K562 (cell line): ENCODE data around the gene CEBPZ. TPM values are rescaled to one million over a fixed set of nuclear protein-coding genes. Genes with fewer than 3 reads are reported as not detected.

Source experiments
- CREM ChIP-seq: IDR thresholded peaks from 2 replicates; pipeline ENCODE4 v1.6.1; 2014; ENCODE audit warnings: antibody characterized with exemption, low read depth
- FOXK1 ChIP-seq: sonication (generic); formaldehyde crosslinking; IDR thresholded peaks from 2 replicates; pipeline ENCODE4 v1.8.0; 2022; ENCODE audit warnings: missing genetic modification reagents, mild to moderate bottlenecking, borderline replicate concordance
- HCFC1 ChIP-seq: IDR thresholded peaks from 2 replicates; pipeline ENCODE4 v1.6.1; 2012; ENCODE audit warnings: low read depth, low read length, improper control_type of control experiment
- MYNN ChIP-seq, 2 experiments: sonication (generic); formaldehyde crosslinking in 1 of 2; IDR thresholded peaks; 2 replicates each; pipeline versions ENCODE4 v1.5.0 to v1.6.1; 2016 to 2020; ENCODE audit warnings: antibody characterized with exemption in 1 of 2, missing genetic modification reagents in 1 of 2
- POLR2A ChIP-seq: fragments of 450-650 bp; conservative IDR thresholded peaks from 2 replicates; pipeline ENCODE4 v1.6.1; 2016
- PPARD ChIP-seq: fragments of 250-450 bp; sonication (Bioruptor Pico); IDR thresholded peaks from 2 replicates; pipeline ENCODE4 v1.8.0; 2022; ENCODE audit warnings: inconsistent platforms, mild to moderate bottlenecking, moderate library complexity
- RBFOX2 ChIP-seq: fragments of 200-400 bp; formaldehyde crosslinking; IDR thresholded peaks from 2 replicates; pipeline ENCODE4 v1.6.1; 2017; ENCODE audit warnings: low read depth, mild to moderate bottlenecking, low read length, moderate library complexity
- SP2 ChIP-seq: IDR thresholded peaks from 2 replicates; pipeline ENCODE4 v1.6.1; 2011; ENCODE audit warnings: mild to moderate bottlenecking, low read depth, low read length, moderate library complexity; ENCODE audit not compliant: poor library complexity, severe bottlenecking; ENCODE audit errors: extremely low read depth
- TAF1 ChIP-seq: IDR thresholded peaks from 2 replicates; pipeline ENCODE4 v1.6.1; 2011; ENCODE audit warnings: mild to moderate bottlenecking, low read length, moderate library complexity; ENCODE audit not compliant: insufficient read depth, control insufficient read depth, severe bottlenecking; ENCODE audit errors: extremely low read depth
- TAF7 ChIP-seq: fragments of 450-650 bp; IDR thresholded peaks from 2 replicates; pipeline ENCODE4 v1.6.1; 2016; ENCODE audit warnings: missing genetic modification characterization, missing compliant biosample characterization
- polyA plus RNA-seq, 8 experiments: library from polyadenylated mRNA; depleted of rRNA in 4 of 8; stranded (reverse) in 5 of 8; unstranded in 3 of 8; fragments of >200 nt; fragmentation: Nextera tagmentation in 2 of 8; fragmentation: Illumina TruSeq in 1 of 8; extraction: Ambion mirVana in 2 of 8; extraction: Trizol in 1 of 8; gene quantifications; 2 replicates each; pipeline versions ENCODE4 v1.2.1 to v1.2.3, GENCODE V29; 2011 to 2014; ENCODE audit warnings: inconsistent platforms in 1 of 8, missing spikeins in 1 of 8
- total RNA-seq, 7 experiments: library from RNA; depleted of rRNA in 6 of 7; stranded (reverse); fragments of >200 nt in 6 of 7; fragmentation: Illumina TruSeq in 2 of 7; extraction: Trizol in 2 of 7; gene quantifications; 2 replicates each; pipeline versions ENCODE4 v1.2.1 to v1.2.3, GENCODE V29; 2011 to 2021; ENCODE audit warnings: low replicate concordance in 1 of 7
- TF ChIP-seq, protein P1 (sequence below): fragments of 450-650 bp; IDR thresholded peaks from 2 replicates; pipeline ENCODE4 v1.6.1; 2016; ENCODE audit warnings: borderline replicate concordance
- TF ChIP-seq, protein P2 (sequence below): sonication (generic); formaldehyde crosslinking; IDR thresholded peaks from 2 replicates; pipeline ENCODE4 v1.8.0; 2023; ENCODE audit warnings: mild to moderate bottlenecking, missing genetic modification reagents
- TF ChIP-seq, protein P3 (sequence below): sonication (generic); formaldehyde crosslinking; IDR thresholded peaks from 2 replicates; pipeline ENCODE4 v1.8.0; 2022; ENCODE audit warnings: mild to moderate bottlenecking, missing genetic modification reagents

Gene CEBPZ
- total and polyA plus RNA-seq, 9 of the 15 experiments (the other 6 are each of a cell fraction or from before 2014, with no cell fraction given) = 49.7 to 160 (median 82.8) TPM

DNA sequence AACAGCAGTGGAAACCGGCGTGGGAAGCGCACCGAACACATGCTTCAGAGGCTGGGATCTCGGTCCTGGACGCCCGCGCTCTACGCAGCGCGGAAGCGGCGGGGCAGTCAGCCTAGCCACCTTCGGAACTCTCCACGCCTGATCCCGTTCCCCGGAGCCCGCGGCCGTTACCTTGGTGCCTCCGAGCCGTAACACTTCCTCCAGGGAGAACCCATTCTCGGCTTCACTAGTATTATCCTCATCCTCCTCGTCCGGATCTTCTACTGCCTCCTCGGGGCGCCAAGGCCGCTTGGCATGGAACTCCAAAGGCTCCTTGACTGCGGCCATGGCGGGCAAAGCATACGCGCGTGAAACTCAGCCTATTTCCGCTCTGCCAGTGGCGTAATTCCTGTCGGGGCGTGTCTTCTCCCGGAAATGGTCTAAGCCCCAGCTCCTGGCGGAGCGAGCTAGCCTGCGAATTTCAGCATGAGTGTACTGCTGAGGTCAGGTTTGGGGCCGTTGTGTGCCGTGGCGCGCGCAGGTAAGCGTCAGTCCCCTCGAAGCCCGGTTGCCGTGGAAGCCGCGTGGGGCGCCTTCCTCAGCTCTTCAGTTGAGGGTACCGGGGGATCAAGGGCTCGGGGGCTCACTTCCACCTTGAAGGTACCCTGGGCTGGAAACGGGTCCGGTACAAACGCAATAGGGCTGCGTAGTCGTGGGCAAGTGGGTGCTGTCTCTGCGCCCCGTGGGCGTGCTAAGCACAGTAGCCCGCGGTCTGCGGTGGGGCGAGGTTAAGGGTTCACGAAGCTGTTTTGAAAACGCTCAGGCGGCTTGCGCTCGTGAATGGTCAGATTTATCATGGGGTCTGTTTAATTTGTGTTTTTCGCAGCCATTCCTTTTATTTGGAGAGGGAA lies at the start of gene CEBPZ, which contains the start of gene NDUFAF7 (continued):
- TF ChIP-seq, protein P1, sequence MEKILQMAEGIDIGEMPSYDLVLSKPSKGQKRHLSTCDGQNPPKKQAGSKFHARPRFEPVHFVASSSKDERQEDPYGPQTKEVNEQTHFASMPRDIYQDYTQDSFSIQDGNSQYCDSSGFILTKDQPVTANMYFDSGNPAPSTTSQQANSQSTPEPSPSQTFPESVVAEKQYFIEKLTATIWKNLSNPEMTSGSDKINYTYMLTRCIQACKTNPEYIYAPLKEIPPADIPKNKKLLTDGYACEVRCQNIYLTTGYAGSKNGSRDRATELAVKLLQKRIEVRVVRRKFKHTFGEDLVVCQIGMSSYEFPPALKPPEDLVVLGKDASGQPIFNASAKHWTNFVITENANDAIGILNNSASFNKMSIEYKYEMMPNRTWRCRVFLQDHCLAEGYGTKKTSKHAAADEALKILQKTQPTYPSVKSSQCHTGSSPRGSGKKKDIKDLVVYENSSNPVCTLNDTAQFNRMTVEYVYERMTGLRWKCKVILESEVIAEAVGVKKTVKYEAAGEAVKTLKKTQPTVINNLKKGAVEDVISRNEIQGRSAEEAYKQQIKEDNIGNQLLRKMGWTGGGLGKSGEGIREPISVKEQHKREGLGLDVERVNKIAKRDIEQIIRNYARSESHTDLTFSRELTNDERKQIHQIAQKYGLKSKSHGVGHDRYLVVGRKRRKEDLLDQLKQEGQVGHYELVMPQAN = peak; percentile 96
- TF ChIP-seq, protein P2, sequence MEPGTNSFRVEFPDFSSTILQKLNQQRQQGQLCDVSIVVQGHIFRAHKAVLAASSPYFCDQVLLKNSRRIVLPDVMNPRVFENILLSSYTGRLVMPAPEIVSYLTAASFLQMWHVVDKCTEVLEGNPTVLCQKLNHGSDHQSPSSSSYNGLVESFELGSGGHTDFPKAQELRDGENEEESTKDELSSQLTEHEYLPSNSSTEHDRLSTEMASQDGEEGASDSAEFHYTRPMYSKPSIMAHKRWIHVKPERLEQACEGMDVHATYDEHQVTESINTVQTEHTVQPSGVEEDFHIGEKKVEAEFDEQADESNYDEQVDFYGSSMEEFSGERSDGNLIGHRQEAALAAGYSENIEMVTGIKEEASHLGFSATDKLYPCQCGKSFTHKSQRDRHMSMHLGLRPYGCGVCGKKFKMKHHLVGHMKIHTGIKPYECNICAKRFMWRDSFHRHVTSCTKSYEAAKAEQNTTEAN (CRISPR knock-in tag) = 0 out of 2 replicates have a peak, but pooled peaks have one; percentile 45
- peak; percentile 46; the same call in 1 of the 2 replicates for TF ChIP-seq FOXK1 (CRISPR knock-in tag)
- TF ChIP-seq HCFC1 = 0 out of 2 replicates have a peak, but pooled peaks have one; percentile 54
- peak; percentile 90 for TF ChIP-seq CREM
- peak; percentile 97 for TF ChIP-seq RBFOX2
- TF ChIP-seq TAF1 = peak; percentile 91
- TF ChIP-seq MYNN (IDR thresholded peaks at IDR 0.05) = peak; percentile 9; the same call in 1 of the 2 replicates
- no peak for TF ChIP-seq MYNN (CRISPR knock-in tag; IDR thresholded peaks at IDR 0.05)
- TF ChIP-seq POLR2A = peak; percentile 97
- TF ChIP-seq, protein P3, sequence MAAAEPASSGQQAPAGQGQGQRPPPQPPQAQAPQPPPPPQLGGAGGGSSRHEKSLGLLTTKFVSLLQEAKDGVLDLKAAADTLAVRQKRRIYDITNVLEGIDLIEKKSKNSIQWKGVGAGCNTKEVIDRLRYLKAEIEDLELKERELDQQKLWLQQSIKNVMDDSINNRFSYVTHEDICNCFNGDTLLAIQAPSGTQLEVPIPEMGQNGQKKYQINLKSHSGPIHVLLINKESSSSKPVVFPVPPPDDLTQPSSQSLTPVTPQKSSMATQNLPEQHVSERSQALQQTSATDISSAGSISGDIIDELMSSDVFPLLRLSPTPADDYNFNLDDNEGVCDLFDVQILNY = peak; percentile 77; the same call in 1 of the 2 replicates
- no peak for TF ChIP-seq SP2
- TF ChIP-seq PPARD (CRISPR knock-in tag) = no peak
- peak; percentile 86 for TF ChIP-seq TAF7
